HG02973 (cell line): Measurements from ENCODE around the gene CAMTA1.

ENCODE experiments used
- ATAC-seq: cut with Tn5 transposase; IDR thresholded peaks from one replicate; pipeline ENCODE4 v1.9.1; 2021; ENCODE audit warnings: moderate library complexity; ENCODE audit not compliant: unreplicated experiment

CAMTA1 gene

DNA sequence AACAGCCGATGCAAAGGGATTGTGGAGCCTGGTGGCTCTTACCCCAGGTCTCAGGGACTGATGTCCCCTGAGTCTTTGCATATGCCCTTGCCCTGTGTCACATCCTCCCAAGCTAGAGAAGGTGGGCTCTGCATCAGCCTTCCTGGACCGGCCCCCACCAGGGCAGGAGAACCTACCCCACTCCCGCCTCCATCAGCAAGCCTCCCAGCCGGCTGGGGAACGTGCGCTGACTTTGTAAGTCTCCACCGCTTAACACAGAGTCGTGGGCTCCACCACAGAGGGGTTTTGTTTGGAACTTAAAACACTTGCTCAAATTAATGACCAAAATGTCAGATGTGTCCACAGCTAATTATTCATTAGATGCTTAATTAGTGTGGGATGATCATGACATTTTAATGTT lies 730.6 kb downstream of the CAMTA1 start:
- ATAC-seq = no peak

DNA sequence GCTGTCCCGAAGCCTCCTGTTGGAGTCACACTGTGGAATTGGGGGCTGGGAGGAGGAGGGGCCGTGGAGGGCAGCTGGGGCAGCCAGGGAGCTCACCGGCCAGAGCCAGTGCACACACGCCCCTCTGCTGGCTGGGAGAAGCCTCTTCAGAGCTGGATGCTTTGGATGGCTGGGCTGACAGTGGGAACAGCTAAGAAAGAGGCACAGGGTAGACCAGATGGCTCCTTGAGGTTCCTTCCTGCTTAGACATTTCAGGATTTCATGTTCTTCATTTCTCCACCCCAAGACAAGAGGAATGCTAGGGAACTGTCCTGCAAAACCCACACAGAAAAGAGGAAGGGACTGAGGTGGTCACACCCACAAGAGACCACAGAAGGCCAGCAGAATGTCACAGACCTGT lies 731.1 kb downstream of the CAMTA1 start:
- ATAC-seq = no peak

DNA sequence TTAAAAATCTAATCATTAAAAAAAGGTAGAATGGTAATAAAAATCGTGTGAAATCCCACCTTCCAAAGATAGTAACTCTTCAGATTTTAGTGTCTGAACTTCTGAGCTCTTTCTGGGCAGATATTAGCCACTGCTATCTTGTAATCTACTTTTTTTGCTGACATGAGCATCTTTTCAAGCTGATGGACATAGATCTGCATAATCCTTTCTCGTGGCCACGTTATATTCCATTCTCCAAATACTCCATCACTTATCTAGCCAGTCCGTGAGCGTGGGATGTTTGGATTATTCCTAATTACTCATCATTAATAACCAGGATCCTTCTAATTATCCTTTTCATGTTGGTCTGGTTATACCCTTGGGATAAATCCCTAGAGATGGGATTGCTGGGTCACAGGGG lies 731.7 kb downstream of the CAMTA1 start:
- ATAC-seq = no peak

DNA sequence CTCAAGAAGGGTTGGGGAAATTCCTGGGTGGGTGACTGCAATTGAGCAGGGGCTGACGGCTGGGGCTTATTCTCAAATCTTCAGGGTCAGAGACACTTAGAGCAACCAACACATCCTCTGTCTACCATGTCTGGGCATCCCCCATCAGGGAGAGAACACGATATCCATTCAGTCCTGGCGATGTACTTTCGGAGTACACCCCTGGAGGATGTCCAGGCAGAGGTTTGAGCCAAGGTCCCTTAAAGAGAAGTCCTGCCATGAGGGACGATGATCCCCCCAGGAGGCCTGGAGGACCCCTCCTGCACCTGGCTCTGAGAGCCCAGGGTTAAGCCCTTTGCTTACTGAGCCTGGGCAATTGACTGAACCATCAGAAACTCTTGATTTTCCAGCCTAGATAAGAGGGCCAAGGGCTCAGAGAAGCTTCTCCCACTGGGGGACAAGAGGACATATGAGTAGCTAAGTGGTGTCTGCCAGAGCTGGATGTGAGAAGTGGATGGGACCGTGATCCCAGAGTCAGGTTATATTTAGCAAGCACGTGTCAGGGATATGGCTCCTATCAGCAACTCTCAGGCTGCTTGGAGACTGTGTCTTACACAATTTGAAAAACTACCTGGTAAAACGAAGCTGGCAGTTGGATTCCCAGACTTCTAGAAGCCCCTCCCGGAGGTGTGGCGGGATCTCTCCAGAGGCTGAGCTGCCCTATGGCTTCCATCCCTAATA lies 732.5 kb downstream of the CAMTA1 start:
- no peak for ATAC-seq

DNA sequence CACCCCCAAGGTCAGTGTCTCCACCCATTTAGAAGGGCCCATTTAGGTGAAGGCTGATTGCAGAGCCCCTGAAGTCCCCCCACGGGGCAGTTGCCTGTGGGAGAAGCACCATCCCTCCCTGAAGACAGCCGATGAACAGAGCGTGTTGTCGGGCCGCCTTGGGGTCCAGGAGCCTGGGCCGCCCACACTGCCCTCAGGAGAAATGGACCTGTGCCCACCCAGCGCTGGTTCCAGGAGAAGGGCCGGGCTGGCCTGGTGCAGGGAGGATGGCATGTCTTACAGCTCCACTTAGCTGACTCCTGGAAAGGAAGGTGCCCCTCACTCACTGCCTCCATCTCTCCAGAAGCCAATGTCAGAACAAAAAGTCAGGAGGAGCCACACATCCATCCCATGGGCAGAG lies 733.2 kb downstream of the CAMTA1 start:
- no peak for ATAC-seq

DNA sequence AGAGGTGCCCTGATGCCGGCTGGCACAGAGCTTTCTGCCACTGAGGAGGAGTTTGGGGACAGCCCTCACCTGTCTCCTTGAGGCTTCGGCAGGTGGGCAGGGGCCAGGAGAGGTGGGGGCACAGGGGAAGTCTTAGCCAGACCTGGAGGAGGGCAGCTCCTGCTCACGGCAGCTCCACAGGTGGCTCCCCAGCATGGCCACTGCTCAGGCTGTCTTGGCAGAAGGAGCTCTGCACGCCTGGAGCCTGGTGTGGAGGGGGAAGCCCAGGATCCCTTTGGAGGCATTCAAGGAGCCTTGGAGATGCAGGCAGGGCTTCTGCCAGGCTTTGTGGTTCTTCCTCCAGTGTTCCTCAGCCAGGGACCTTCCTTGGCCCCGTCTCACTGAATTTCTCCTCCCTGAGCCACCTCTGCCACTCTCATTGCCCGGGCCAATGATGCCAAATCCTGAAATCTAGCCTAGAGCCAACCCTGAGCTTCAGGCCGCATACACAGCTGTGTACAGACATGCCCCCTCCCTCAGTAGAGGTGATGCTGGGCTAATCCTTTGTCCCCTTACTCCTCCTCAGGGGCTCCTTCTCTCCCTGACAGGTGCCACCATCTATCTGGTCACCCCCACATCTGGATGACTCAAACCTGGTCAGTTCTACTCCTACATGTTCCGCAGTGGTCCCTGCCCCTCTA lies 734.1 kb downstream of the CAMTA1 start:
- no peak for ATAC-seq

DNA sequence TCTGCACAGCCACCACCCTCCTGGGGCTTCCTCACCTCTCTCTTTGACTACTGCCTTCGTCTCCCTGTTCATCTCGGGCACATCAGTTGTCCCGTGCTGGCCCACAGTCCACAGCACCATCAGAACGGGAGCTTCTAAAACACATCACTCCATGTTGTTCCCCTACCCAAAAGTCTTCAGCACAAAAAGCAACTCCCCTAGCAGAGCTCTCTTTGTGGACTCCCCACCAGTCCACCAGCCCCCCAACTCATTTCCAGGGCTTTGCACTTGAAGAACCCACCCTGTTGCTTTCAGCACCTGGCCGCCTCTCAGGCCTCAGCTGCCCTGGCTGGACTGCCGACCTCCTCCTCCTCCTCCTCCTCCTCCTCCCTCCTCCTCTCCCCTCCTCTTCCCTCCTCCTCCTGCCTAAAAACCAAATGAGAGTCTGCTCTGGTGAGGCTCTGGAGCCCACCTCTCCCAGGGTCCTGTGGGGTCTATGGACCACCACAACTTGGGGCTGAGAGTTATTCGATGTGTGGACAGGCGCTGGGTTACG lies 734.7 kb downstream of the CAMTA1 start:
- no peak for ATAC-seq

DNA sequence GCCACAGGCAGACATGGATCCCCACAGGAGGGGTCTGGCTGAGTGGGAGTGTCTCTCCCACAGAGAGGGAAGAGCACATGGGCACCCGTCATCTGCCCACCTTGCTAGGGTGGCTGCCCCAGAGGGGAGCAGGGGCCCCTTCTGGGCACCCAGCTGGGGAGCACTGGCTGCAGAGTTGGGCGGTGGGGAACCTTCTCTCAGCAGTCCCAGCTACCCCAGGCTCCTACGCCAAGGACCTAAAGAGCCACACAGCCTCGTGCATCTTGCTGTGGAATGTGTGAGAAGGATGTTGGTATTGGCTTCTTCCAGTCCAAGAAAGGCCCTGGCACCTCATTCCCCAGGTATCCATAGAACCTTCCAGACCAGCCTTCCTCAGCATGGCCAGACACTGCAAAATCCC lies 735.2 kb downstream of the CAMTA1 start:
- no peak for ATAC-seq

DNA sequence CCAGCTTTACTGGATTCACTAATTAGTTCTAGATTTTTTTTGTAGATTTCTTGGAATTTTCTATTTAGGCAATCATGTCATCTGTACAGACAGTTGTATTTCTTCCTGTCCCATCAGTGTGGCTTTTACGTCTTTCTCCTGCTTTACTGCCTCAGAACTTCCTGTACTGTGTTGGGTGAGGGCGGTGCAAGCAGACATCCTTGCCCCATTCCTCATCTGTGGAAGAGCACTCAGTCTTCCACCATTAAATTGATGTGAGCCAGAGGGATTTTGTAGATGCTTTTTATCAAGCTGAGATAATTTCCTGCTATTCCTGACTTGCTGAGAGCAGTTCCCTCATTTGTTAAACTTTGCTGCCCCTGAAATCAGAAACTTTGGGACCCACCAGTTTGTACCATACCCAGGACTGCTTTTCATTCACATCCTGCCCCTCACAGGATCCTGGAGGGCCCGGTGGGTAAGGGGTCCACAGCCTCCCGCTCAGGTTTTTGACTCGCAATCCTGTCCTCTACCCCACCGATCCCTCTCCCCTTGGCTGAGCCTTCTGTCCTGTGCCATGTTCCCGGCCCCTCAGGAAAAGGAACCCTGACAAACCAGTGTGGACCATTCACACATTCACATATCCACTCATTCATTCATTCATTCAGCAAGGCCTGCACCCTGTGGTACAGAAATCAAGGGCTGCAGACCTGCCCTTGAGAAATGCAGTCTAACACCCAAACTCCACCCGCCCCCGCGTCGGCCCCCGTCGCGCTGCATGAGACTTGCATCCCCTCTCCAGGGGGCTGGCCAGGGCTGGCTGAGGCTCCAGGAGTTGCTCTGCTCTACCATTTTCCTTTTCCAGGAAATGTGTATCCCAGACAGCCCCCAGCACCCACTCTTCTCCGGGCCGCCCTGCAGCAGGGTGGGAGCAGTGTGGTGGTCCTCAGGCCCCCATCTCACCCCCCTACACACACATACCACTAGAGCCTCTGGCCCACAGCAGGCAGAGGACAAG lies 739.4 kb downstream of the CAMTA1 start:
- ATAC-seq = no peak

DNA sequence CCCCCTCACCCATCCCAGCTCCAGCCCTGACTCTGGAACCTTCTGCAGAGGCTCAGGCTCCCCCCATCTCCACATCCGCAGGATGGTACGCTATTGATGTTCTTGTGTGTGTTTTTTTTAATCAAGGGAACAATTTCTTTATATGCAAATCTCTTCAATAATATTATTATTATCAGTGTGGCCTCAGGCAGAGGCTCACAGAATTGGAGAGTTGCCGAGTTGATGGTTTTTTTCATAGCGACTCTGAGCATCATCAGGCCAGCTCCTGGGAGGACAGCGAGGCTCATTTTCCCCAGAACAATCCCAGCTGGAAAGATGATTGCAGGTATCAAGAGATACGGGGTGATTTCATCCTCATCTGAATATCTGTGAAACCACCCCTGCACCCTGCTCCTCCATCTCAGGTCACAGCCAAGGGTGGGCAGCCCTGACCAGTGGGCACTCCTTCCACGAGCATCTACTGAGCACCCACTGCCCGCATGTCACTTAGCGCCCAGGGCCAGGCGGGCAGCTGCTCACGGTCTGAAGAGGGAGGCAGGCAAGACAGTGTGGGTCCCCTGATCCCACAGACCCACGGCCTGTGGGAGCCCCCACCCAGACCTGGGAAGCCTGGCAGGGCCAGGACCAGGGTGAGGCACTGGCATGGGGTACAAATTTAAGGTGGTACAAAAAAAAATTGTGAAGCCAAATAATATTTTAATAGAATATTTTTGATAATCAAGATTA lies 740.2 kb downstream of the CAMTA1 start:
- ATAC-seq = no peak

DNA sequence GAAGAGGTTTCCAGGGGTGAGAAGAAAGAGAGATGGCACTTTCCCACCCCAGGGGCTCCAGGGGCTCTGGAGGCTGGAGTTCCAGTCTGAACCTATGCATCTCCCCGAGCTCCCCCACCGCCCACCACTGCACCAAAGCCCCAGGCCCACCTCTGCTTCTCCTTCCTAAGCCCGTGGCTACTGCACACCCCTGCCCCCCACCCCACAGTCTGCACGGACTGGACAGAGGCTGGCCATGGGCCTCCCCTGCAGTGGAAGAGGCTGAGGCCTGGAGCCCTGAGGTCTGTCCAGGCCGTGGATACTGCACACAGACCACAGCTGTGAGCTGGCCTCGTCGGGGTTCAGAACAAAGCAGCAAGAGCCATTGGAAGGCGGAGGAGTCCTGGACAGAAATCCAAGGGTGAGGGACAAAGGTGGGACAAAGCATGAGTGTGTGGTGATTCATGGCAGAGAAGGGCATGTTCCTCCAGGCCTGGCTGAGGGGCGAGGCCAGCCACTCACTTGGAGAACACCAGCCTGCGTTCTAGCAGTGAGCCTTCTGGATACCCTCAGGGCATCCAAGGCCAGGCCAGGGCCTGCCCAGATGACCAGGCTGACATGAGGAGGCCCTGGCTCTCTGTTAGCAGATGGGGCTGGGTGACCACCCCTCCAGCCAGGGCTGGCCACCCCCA lies 741.1 kb downstream of the CAMTA1 start:
- ATAC-seq = no peak

DNA sequence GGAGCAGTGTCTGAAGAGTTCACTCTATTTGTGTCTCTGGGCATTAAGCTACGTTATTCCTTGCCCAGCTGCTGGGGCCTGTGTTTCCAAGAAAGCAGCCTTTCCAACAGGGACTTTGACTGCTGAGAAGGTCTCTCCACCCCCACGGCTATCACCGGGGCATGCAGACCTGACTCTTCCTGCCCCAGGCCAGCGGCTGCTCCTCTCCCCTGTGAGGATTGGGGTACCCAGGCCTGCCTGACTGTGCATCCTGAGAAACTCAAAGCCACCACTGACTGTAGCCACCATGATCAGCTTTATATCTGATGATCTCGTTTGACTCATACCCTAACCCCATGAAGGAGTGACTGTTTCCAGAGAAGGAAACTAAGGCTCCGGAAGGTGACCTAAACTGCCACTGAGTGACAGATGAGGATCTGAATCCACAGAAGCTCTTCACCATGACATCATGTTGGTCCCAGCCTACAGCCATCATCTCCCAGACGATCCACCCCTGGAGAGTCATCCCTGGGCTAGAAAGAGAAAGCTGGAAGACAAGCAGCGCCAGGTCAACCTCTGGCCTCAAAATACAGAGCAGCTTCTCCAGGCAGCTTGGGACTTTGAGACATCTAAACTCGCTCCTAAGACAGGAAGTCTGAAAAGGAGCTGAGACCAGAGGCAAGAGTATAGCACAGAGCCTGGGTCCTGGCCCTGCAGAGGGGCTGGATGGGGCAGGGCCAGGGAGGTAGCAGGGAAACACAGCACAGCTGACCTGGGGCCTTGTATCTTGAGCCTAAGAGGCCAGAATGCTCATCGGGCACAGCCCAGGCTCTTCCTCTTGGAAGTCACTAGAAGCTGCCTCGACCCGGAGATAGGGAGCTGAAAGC lies 741.8 kb downstream of the CAMTA1 start:
- ATAC-seq = no peak

DNA sequence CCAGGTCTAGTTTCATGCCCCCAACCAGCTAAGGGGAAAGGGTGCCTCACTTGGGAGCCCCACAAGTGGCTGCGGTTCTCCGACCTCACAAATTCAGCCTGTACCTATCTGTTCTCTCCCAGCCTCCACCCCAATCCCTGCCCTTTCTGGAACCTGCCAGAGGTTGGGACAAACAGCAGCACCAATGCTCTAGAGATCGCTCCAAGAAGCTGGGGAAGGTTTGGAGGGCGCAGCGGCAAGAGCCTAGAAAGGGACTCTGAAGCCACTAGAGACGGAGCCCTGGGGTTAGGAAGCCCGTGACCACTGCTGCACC lies 742.4 kb downstream of the CAMTA1 start:
- ATAC-seq = no peak

DNA sequence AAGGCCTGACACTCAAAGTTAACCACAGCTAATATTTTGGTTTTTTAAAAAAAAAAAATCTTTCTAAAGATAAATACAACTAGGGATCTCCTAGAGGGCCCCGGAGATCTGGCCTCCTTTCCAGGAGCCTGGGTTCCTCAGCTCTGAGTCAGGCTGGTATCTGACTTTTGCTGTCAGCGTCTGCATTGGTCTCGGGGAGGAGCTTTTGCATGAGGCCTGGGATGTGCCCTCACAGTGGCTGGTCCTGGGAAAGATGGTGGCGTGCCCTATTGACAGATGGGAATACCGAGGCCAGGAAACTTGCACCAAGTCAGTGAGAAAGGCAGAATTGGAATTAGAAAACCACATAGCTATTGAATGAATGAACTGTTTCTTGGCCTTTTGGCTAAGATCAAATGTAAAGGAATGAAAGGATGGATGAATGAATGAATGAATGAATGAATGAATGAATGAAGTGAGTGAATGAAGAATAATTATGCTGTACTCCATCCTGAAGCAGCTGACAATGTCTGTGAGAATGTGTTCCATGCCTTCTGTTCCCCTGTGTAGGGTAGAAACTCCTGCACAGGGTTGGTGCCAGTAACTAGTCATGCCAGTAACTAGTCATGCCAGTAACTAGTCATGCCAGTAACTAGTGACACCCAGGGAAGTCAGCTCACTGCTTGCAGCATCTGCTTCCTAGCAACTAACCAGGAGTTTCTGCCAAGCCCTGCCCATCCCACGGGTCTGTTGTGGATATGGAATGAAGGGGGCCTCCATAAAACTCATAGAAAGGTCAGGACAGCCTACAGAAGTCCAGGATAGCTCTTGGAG lies 743.3 kb downstream of the CAMTA1 start:
- ATAC-seq = no peak

DNA sequence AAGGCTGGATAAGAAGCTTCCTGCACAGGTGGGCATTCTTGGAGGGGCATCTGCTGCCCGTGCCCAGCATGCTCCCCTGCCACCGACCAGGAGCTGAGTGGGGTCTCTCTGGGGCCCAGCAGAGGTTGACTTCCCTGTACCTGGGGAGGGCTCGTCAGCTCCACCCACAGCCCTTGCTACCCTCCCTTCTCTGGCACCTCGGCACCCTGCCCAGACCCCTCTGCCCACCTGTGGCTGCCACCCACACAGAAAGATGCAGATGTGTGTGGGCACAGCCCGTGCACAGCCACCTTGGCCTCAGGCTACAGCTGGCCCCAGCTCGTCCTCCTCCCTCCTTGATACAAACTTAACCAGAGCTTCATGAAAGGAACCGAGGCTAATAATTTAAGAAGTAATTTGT lies 744.7 kb downstream of the CAMTA1 start:
- no peak for ATAC-seq

DNA sequence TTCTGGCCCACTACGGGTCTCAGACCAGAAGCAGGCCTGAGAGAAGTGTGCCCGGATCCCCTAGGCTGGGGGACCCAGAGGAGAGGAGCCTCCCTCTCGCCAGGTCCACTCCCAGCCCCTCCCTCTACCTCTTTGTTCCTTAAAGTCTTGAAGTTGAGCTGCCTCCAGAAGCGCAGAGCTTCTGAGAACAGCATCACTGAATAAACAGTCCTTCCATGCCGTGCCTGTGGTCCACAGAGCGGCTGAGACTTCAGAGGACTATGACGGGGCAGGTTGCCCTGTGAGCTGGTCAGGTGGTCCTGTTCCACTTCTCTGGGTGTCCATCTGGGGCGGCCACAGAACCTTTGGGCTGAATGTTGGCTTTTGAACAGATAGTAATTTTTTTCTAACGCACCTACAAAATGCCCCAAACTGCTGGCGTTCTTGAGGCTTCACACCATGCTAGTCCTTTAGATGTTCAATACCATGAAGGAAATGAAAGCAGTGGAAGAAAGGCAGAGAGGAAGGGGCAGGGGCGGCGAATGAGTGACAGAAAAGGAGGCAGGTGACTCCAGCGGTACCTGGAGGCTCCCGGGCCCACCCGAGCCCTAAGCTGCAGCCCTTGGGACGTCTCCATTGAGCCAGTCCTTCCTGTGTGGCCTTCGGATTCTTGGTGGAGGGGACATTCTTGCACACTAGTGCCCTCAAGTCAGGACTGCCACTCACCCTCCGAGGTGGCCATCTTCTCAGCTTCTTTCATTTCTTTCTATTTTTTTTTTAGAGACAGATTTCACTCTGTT lies 746.5 kb downstream of the CAMTA1 start:
- no peak for ATAC-seq

DNA sequence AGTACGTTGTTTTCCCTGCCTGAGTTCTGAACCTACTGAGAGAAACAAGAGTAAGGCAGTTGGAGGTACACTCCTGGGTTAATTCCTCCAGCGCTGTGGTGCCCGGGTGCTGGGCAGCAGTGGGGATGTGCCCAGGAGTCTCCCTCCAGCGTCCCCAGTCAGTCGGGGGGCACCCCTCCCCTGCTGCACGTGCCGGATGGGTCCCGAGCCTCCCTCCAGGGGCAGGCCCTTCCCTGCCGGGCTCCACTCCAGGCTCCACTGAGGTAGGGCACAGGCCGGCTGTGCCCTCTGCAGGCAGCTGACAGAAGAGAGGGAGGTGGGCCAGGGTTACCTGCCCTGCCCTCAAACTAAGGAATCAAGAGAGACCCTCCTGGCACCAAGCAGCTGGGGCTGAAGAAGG lies 747.8 kb downstream of the CAMTA1 start:
- ATAC-seq = no peak
